GM19328 (cell line): ENCODE results near the gene PCYT2.

ENCODE experiments used
- ATAC-seq: cut with Tn5 transposase; IDR thresholded peaks from one replicate; pipeline ENCODE4 v1.9.1; 2021; ENCODE audit warnings: mild to moderate bottlenecking, moderate library complexity; ENCODE audit not compliant: unreplicated experiment

Gene PCYT2

DNA sequence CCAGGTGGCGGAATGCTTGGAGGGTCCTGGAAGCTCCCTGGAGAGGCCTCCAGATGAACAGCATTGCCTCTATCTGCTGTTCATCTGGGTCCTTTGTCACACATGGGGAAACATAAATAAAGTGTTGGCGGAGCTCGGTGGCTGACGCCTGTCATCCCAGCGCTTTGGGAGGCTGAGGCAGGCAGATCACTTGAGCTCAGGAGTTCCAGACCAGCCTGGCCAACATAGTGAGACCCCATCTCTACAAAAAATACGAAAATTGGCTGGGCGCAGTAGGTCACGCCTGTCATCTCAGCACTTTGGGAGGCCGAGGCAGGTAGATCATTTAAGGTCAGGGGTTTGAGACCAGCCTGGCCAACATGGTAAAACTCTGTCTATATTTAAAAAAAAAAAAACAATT is 33.7 kb upstream of the PCYT2 start:
- no peak for ATAC-seq

DNA sequence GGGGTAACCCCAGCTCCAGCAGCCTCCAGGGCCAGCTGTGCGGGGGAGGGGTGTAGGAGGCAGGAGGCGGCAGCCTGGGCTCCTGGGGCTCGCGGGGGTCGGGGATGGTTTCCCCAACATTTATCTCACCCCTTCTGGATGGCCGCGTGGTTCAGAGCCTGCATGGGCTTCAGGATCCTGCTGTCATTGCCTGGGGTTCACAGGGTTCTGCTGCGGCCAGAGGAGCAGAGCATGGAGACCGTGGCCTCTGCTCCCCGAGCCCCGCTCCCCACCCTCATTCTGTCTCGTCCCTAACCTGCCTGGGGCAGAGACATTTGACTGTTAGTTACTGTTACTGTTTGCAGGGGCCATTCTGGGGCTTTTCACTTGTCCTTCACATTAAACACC is 31.0 kb upstream of the PCYT2 start:
- ATAC-seq, result no peak

DNA sequence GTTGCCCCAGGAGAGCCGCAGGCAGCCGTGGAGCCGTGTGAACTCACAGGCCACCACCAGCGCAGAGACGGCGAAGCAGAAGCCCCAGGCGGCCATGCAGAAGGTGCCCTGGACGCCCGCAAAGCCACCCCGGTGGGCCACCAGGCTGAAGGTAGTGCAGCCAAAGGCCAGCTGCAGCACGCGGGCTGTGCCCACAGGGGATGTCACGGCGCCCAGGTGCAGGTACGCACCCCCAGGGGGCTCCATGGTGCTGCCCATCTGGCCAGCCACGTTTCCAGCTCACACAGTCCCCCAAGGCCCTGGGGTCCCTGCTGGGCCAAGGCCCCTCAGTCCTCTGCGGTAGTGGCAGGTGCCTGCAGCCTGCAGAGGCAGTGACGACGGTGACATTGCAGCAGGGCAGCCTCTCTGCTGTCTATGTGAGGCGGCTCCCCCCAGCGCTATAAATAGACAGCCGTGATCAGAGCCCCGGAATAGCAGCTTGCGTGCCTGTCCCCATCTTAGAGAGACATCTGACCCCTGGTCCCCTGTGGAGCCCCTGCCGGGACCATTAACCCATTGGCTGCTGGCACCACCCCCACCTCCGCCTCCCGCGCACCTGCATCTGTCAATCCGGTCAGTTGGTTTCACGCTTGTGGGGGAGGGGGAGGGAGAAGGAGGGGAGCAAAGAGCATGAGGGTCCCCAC is 30.4 kb upstream of the PCYT2 start:
- ATAC-seq, result no peak

DNA sequence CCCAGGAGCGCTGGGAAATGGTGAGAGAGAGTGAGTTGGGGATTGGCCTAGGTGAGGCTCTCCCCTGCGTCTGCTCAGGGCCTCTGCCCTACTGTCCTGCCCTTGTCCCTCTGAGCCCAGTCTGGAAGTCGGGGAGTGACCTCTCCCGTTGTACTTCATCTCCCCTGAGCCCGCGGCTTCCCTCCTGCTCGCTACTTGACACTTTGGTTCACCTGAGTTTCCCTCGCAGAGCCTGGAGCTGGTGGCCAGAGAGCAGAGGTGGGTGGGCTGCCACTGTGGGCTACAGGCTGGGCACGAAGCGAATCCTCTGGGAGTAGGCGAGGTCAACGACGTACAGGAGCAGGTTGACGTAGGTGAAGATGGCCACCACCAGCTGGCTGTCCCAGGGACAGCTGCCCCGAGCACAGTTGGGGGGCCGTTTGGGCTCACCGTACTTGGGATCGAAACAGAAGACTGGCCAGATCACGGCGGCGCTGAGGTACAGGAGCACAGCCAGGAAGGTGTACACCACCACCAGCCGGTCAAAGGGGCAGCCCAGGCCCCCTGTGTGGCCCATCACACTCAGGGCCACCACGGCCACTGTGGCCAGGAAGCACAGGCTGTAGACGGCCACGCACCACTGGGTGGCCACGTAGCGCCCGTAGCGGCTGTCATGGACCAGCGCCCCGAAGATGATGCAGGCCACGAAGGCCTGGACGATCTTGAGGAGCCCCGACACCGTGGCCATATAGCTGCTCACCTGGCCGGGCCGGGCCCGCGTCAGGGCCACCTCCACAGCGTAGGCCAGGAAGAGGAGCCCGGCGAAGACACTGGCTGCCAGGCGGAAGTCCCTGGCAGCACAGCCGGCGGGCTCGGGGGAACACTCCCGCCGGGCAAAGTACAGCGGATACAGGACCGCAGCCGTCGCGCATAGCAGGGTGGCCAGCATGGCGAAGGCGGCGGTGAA is 29.6 kb upstream of the PCYT2 start:
- ATAC-seq, result no peak

DNA sequence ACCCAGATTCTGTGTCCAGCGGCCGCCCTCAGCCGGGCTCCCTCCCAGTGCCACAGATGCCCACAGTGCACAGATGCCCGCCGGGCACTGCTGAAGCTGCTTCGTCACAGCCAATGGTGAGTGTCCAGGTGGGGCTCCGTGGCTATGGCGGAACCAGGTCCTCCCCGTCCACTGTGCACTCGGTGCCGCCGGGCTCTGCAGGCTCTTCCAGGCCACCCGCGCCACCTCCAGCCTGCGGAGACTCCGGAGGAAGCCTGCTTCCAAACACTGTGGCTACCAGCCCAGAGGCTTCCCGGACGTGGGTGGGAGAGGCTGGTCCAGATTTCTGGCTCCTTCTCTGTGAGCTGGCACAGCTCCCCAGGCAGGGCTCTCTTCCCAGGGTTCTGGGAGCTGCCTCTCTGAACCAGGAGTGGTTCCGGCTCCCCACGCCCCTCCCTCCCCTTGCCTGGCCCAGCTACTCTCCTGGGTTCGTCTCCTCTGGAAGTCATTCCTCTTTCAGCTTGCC is 28.7 kb upstream of the PCYT2 start:
- no peak for ATAC-seq

DNA sequence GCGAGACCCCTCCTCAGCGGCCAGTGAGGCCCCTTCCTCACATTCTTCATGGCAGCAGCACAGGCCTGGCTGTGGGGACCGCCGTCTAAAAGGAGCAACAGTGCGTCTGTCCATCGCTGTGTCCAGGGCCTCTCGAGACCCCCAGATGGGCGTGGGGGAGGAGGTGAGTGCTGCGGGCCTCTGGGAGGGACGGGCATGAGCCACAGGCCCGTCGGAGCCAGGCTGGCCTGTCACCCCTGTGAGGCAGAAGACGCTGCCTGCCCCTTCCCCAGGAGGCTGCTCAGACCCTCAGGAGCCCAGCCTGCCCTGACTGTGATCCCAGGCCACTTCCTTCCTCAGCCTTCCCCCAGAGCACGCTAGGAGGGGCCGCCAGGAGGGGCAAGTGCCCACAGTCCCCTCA is 28.0 kb upstream of the PCYT2 start:
- ATAC-seq, result no peak

DNA sequence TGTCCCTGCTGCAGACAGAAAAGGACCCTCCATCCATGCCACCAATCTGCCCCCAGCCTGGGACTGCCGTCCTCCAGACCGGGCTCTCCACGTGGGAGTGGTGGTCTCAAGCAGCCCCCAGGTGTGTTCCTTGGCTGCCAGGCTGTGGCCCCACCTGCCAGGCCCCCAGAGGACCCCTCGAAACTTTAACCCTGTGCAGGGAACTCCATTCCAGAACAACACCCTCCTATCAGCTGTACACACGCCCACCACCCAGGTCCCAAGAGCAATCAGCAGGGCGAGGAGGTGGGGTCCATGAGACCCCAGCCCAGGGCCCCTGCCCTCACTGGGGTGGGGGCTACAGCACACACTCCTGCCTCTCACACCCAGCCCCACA is 24.5 kb upstream of the PCYT2 start:
- no peak for ATAC-seq

DNA sequence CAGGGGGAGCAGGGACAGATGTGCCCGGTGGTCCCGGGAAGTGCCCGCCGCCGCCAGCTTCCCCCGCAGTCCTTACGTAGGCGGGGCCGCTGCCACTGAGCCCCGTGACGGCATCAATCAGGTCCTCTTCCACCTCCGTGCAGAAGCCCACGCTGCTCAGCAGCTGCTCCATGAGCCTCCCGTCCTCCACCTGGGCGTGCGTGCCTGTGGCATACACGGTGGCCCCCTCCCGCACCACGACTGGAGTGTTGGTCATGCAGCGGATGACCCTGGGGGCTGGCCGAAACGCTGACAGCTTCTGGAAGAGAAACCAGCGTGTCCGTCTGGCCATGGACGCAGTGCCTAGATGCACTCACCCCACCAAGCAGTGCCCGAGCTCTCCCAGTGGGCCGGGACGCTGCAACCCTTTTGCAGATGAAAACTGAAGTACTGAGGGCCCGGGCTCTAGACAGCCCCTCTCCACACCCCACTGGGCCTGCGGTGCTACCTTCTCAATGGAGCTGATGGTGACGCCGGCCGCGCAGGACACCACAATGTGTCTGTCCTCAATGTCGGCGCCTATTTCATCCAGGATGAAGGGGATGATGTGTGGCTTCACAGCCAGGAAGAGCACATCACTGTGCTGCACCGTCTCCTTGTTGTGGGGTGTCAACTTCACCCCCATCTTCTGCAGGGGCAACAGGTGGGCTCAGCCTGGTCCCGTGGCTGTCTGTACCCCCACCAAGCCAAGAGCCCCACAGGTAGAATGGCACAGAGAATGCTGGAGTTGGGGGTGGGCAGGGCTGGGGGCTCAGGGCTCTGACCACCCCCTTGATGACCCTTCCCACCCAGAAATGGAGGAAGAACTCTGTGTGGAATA is 23.9 kb upstream of the PCYT2 start:
- ATAC-seq, result no peak

DNA sequence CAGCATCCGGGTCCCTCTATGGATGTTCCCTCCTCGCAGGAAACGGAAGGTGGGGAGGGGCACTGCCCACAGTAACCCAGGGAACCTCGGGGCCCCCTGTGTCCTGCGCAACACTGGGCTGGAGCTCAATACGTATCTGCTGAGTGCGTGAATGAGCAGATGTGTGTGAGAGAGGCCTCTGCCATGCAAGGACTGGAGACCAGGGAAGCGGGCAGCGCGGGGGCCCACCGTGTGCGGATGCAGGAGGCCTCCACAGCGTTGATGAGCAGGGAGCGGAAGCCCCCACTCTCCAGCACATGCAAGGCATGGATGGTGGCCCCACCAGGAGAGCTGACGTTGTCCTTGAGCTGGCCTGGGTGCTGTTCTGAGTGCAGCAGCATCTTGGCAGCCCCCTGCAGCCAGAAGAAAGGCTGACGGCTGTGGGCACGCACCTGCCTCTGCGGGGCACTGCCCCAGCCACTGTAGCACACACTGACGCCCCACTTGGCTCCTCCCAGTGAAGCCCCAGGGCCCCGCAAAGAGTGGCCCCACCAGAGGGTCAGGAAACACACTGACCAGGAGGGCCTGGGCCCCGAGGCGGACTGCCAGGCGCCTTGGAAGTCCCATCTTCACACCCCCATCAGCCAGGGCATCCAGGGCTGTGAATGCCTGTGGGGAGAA is 23.0 kb upstream of the PCYT2 start:
- ATAC-seq, result no peak

DNA sequence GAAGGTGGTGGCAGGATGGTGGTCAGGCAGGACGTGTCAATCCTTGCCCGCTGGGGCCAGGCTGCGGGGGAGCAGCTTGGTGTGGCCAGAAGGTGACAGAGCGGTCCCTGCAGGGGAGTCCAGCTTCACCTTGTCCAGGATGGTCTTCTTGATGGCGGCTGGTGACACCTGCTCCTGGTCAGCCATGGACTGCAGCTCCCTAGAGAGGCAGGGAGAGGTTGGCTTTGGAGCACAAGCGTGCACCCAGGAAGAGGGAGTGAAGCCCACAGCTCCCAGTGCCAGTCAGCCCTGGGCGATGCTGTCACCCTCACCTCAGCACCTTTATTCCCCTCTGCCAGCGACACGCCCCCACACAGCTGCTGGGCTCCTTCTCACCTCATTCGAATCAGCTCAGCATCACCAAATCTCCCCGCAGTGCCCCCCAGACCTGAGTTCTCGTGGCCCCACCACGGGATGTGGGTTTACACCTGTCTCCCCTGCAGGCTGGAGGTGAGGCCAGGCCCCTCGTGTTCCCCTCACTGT is 22.0 kb upstream of the PCYT2 start:
- no peak for ATAC-seq

DNA sequence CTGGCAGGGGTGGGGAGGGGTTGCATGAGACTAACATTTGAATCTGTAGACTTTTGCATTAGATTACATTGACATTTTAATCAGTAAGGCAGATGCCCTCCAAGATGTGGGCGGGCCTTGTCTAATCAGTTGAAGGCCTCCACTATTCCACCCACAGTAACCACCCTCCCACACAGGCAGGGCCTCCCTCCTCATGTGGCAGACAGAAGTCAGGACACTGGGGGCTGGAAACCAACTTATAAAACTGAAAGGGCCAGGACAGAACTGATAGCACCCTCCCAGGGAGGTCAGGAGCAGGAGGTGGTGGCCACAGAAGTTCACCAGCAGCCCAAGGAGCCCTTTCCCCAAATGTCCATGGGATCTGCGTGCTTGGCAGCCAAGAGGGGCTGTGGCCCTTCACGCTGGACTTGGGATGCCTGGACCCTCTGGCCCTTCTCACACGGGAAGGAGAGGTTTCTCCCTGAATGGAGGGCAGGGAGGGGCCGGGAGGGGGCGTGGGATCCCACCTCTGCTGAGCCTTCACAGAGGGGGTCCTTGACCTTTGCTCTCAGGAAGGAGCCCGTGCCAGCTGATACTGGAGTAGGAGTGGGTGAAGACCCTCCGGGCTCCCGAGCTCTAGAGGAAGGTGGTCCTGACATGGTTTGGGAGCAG is 21.3 kb upstream of the PCYT2 start:
- ATAC-seq, result no peak

DNA sequence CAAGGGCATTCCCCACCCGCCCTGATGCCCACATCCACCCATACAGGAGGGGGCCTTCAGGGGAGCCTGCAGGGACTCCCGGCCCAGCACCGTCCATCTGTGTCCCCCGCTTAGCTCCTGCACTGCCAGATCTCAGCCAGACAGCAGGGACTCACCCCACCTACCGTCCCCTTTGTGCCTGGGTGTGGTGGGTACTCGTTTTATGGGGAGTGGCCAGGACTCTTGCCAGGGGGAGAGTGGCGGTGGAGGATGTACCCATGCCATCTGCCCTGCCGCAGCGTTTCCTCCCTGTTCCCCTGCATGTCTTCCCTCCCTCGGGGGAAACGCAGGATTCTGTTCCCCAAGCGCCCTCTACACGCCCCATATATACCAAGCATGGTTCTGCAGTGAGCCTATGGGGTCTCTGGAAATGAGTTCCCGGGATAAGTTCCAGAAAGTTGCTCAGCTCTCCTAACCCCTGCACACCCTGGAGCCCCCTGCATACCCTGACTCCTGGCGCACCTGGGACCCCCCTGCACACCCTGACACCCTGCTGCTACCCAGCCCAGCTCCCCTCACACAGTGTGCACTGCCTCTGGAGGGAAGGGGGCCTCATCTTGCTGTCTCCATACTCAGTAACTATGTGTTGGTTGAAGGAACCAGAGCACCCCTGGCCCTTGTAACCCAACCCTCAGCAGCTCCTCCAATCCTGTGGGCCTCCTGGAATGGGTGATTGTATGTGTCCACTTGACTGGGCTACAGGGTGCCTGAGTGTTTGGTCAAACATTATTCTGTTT is 20.5 kb upstream of the PCYT2 start:
- ATAC-seq, result no peak

DNA sequence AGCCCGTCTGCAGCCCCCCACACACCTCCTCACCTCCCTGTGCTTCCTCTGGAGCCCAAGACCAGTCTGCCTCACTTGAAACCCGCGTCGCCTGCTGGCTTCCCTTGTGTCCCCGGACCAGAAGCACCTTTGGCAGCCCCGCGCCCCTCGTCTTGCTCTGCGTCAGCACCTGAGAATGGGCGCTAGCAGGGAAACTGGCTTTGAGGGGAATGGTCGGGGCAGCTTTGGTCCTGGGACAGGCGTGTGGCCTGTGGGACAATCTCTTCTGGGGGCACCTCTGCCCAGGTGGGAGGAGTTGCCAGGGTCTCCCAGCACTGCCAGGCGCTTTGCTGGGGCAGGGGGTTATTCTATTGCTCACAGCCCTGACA is 20.0 kb upstream of the PCYT2 start:
- ATAC-seq, result no peak

DNA sequence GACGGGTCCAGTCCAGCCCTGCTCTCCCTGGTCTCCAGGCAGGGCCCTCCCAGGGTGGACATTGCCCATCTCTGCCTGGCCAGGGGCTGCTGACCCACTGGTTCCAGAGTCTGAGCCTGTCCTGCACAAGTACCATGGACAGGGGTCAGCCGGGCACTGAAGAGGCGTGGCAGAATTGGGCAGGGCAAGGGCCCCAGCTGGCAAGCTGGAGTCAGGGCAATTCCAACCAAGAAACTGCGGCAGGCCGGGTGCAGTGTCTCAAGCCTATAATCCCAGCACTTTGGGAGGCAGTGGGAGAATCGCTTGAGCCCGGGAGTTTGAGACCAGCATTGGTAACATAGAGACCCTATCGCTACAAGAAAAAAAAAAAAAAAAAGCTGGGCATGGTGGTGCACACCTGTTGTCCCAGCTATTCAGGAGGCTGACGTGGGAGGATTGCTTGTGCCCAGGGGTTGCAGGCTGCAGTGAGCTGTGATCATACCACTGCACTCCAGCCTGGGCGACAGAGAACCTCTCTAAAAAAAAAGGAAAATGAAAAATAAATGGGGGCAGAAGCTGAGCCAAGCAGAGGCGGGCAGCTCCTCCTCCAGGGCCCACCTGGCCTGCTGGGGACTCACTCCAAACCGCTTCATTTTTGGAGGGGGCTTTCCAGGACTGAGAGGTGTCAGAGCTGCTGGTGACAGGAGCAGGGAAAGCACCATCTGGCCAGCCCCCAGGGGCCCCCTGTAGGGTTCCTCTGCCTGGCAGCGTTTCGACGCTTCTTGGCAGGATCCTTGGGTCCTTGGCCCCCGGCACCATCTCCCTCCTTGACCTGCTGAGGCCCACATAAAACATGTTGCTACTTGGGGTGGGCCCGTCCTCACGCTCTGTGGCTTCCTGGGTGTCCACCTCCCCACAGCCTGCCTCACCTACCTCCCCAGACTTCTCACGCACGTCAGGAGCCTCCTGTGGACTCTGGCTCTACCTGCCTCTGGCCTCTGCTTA is 19.2 kb upstream of the PCYT2 start:
- ATAC-seq, result no peak

DNA sequence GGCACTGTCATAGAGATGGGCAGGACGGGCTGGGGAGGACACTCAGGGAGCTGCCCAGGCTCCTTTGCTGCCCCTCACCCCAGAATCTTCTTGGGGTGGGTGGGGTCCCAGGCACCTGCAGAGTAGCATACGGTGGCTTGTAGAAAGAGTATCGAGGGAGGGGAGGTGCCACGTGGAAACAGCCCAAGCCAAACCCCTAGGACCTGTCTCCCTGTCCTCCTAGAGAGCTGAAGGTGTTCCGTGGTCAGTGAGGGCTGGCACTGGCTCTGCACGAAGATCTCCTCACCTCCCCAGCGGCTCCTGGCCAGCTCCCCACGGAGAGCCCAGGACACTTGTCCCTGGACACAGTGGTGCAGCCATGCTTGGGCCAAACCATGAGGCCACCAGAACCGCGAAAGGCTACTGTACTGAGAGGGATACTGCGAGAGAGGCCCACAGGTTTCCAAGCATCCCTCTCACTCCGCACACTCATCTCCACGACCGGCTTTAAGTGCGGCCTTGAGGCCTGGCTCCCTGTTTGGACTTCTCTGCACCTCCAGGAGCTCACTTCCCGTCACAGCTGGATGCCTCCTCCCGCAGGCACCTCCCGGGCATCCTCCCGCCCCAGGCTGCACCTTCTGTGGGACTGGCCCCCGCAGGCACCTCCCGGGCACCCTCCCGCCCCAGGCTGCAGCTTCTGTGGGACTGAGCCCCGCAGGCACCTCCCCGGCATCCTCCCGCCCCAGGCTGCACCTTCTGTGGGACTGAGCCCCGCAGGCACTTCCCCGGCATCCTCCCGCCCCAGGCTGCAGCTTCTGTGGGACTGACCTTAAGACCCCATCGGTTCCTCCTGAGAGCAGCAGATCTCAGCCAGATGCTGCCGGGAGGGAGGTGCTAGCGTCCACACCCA is 18.3 kb upstream of the PCYT2 start:
- no peak for ATAC-seq

DNA sequence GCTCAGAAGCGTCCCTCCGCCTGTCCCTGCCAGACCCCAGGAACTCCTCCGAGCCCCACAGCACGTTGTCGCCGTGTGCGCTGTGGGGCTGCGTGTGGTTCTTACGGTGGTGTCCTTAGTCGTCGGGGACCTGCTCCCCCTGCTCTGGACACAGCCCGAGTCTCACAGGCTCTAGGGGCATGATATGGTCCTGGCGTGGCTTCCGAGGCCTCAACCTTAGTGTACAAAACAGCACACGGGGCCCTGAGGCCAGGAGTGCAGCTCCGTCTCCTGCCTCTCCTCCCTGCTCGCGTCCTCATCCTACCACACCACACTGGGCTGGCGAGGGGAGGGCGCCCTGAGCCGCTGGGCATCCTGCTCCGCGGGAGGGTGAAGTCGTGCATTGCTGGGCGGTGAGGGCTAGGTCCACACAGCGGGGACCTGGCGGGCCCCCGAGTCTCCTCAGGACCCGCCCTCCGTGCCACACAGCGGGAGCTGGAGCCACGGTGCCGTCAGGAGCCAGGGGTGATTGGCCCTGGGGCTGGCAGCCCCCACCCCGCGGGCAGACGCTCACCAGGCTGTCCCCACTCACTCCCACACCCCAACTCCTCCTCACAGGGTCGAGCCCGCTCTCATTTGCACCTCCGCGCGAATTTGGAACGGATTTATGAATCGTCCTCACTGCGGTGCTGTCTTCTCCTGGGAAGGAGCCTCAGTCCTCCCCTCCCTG is 17.5 kb upstream of the PCYT2 start:
- ATAC-seq, result no peak
